ENCODE data around the gene PCNP.

Gene PCNP

GRCh38 chr3:101556064-101556463, 17.9 kb upstream of the PCNP start:
- H3K4me3 Mint-ChIP-seq, result no peak overlapping the region
- H3K27me3 Mint-ChIP-seq (ENCODE audit: low read depth), result peaks cover 12% of the 10 kb centered on the region
- no peaks in the 10 kb centered on the region for H3K36me3 Mint-ChIP-seq (ENCODE audit: low read depth)
- H3K4me1 Mint-ChIP-seq, result no peaks in the 10 kb centered on the region
- TF ChIP-seq CTCF (IDR thresholded peaks at IDR 0.05; ENCODE audit: unreplicated experiment in 3 of 3), result no peak
- peaks cover 3% of the 10 kb centered on the region for H3K9me3 Mint-ChIP-seq
- H3K27ac Mint-ChIP-seq, result no peak overlapping the region

GRCh38 chr3:101561630-101562328, 12.2 kb upstream of the PCNP start, which contains the start of gene TRMT10C:
TSS of gene TRMT10C (plus strand) at chr3:101561868. CDS start at chr3:101564782, 2,914 bp downstream.
- H3K4me1 Mint-ChIP-seq, result peaks cover 21% of the 10 kb centered on the region
- H3K4me3 Mint-ChIP-seq, result peak within 1 kb of the TSS; percentile 99 to 100 (median 100)
- H3K27me3 Mint-ChIP-seq (ENCODE audit: low read depth), result peaks cover 3% of the 10 kb centered on the region
- TF ChIP-seq CTCF (IDR thresholded peaks at IDR 0.05; ENCODE audit: unreplicated experiment in 3 of 3), result no peak
- peak within 1 kb of the TSS; percentile 93 to 99 (median 96) for H3K27ac Mint-ChIP-seq
- H3K9me3 Mint-ChIP-seq, result no peaks in the 10 kb centered on the region
- peaks cover 29% of the 10 kb centered on the region for H3K36me3 Mint-ChIP-seq (ENCODE audit: low read depth)

- Mint-ChIP-seq H3K4me1 (peaks cover 16% of the 10 kb centered on the region), H3K27ac (no peak overlapping the region), H3K9me3 (no peaks in the 10 kb centered on the region), H3K27me3 (ENCODE audit: low read depth) (no peaks in the 10 kb centered on the region), H3K4me3 (no peak overlapping the region), H3K36me3 (ENCODE audit: low read depth) (peaks cover 33% of the 10 kb centered on the region)
- no peak for TF ChIP-seq CTCF (IDR thresholded peaks at IDR 0.05; ENCODE audit: unreplicated experiment in 3 of 3)
Measured at GRCh38 chr3:101567528-101568317, 6.3 kb upstream of the PCNP start.

GRCh38 chr3:101571028-101571895, 2.7 kb upstream of the PCNP start:
- Mint-ChIP-seq H3K27me3 (ENCODE audit: low read depth) (no peaks in the 10 kb centered on the region), H3K27ac (peak overlapping the region in 1 of 3 experiments; percentile 6), H3K9me3 (no peaks in the 10 kb centered on the region), H3K36me3 (ENCODE audit: low read depth) (peaks cover 17% of the 10 kb centered on the region), H3K4me1 (peaks cover 17% of the 10 kb centered on the region), H3K4me3 (no peak overlapping the region)
- no peak for TF ChIP-seq CTCF (IDR thresholded peaks at IDR 0.05; ENCODE audit: unreplicated experiment in 3 of 3)

- Mint-ChIP-seq H3K27me3 (ENCODE audit: low read depth) (no peaks in the 10 kb centered on the region), H3K36me3 (ENCODE audit: low read depth) (peaks cover 23% of the 10 kb centered on the region), H3K9me3 (no peaks in the 10 kb centered on the region), H3K27ac (peak overlapping the region; percentile 98 to 99 (median 99)), H3K4me1 (peaks cover 34% of the 10 kb centered on the region), H3K4me3 (peak overlapping the region; percentile 91 to 95 (median 94))
- no peak for TF ChIP-seq CTCF (IDR thresholded peaks at IDR 0.05; ENCODE audit: unreplicated experiment in 3 of 3)
Measured at GRCh38 chr3:101574388-101575112, 570 bp downstream of the PCNP start.
